Hindlimb muscle (tissue), 1 donor: ENCODE measurements around the gene EIF3A. TPM values are rescaled to one million over a fixed set of nuclear protein-coding genes. Genes with fewer than 3 reads are reported as not detected.

Experiments
- DNase-seq: peaks from one replicate; pipeline ENCODE4 v3.0.0-alpha.2; 2013
- polyA plus RNA-seq: library from polyadenylated mRNA; unstranded; fragments of 120-200 nt; gene quantifications from one replicate; pipeline ENCODE4 v1.2.1, GENCODE V29; 2013; ENCODE audit not compliant: insufficient read length

The EIF3A gene
- polyA plus RNA-seq, 1 donor, result 141 TPM

DNA sequence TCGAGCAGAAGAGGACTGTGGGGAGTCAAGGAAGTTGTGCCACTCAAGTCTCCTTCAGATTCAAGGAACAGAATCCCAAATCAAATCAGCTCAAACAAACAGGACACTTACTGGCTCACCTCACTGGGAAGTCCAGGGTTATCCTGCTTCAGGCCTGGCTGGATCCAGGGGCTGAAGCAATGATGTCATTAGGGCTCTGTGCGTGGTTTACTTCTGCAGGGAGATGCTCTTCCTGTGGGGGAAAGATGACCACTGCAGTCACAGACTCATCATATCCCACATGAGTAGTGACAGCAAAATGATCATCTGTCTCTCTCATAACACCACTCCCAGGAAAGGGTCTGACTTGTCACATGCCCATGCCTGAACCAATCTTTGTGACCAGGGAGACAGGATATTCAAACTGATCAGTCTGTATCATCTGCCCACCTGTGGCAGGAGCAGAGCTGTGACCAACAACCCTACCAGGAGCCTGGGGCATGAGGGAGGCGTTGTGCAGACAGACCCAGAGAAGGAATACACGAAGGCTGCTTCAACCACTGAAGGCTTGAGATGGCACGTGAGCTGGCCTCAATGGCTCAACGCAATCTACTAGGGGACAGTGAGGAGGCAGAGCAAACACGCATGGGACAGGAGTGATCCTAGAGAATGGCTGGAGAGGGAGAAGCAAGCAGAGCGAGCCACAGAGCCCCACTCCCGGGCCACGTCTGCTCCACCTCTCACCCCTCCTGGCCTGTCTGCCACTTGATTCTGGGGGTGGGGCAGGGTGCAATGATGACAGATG lies 78.7 kb downstream of the EIF3A start:
- no peak for DNase-seq

DNA sequence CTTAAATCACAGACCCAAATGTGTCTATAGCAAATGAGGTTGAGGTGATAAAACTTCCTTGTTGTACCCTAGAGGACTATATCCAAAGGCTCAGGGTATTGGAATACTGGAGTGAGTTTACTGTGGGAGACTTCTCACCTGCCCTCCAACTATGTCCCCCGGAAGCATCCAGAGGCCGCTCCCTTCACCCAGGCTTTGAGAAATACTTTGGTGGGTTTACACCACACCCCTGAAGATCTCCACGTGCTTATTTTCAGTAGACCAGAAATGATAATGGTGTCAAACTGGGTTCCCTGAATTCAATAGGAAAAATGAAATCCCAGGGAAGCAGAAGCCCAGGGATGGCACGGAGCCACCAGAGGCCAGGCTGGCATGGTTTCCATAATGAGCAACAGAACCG lies 82.4 kb downstream of the EIF3A start:
- DNase-seq, result no peak

DNA sequence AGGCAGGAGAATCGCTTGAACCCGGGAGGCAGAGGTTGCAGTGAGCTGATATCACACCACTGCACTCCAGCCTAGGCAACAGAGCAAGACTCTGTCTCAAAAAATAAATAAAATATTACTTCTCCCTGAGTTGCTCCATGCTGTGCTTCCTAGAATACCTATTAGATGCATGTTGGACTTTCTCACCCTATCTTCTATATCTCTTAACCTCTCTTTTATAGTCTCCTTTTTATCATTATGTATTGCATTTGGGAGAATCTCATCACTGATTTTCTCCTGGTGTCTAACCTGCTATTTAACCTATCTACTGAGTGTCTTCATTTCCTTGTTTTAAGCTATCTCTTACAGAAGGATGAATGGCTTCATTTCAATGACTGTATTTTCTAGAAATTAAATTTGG lies 83.2 kb downstream of the EIF3A start:
- DNase-seq, result no peak

DNA sequence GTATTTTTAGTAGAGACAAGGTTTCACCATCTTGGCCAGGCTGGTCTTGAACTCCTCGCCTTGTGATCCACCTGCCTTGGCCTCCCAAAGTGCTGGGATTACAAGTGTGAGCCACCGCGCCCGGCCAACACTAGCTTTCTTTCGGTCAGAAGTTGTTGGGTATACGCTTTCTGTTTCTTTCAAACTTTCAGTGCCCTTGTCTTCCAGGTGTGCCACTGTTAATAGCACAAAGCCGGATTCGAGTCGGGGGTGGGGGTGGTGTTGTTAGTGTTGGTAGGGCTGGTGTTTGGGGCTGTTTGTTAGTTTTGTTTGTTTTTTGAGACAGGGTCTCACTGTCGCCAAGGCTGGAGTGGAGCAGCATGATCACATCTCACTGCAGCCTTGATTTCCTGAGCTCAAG lies 84.9 kb downstream of the EIF3A start:
- no peak for DNase-seq

DNA sequence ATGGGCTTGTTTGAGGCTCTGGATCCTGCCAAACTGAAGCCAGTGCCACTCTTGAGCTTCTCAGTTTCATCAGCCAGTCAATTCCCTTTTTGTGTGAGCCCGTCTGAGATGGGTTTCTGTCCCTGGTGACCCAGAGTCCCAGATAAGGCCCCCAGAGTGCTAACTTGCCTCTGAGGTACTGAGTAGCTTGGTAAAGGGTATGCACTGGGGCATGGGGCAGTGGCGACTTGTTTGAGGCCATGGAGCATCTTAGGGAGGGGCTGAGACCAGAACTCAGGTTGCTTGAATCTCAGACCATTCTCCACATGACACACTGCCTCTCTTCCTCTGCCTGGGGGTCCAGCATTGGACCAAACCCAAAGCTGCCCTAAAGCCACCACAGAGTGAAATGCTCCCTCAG lies 86.3 kb downstream of the EIF3A start:
- DNase-seq, result no peak

DNA sequence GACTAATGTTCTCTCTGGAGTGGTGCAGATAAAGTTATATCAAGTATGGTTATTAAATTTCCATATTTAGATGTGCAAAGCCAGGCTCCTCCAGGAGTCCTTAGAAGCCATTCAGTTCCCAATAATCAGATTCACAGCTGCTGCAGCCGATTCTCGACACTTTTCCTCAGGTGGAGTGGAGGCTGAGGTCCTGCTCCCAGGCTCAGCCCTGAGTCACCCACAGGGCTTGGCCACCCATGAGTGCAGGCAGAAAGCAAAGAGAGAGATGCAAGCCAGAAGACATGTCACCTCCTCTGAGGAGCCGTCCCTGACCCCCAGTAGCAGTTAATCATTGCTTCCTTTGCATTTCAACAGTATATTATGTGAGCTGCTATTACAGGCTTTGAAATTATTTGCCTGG lies 87.4 kb downstream of the EIF3A start:
- no peak for DNase-seq

DNA sequence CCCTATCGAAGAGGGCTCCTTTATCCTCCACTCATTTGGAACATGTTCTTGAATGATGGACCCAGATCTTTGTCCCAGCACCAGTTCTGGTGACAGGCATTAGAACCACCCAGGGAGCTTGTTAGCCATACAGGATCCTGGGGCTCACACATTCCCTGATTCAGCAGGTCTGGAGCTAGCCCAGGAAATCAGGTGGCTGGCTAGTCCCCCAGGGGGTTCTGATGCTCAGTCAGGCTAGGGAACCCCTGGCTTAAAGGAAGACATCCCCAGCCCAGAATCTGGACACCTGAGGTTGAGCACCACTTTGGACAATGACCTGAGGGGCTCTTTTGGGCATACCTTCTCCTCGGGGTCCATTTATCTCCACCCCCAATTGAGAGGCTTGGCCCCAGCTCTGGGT lies 88.1 kb downstream of the EIF3A start:
- DNase-seq, result no peak

DNA sequence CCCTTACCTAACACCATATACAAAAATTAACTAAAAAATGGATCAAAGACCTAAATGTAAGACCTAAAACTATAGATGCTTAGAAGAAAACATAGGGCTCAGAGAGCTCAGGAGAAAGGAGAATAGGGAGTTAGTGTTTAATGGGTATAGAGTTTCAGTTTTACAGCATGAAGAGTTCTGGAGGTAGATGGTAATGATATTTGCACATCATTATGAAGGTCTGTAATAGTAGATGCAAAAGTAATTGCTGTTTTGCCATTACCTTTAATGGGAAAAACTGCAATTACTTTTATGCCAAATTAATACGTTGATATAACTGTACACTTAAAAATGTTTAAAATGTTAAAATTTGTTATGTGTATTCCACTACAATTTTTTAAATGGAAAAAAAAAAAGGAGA lies 90.3 kb downstream of the EIF3A start:
- DNase-seq, result no peak

DNA sequence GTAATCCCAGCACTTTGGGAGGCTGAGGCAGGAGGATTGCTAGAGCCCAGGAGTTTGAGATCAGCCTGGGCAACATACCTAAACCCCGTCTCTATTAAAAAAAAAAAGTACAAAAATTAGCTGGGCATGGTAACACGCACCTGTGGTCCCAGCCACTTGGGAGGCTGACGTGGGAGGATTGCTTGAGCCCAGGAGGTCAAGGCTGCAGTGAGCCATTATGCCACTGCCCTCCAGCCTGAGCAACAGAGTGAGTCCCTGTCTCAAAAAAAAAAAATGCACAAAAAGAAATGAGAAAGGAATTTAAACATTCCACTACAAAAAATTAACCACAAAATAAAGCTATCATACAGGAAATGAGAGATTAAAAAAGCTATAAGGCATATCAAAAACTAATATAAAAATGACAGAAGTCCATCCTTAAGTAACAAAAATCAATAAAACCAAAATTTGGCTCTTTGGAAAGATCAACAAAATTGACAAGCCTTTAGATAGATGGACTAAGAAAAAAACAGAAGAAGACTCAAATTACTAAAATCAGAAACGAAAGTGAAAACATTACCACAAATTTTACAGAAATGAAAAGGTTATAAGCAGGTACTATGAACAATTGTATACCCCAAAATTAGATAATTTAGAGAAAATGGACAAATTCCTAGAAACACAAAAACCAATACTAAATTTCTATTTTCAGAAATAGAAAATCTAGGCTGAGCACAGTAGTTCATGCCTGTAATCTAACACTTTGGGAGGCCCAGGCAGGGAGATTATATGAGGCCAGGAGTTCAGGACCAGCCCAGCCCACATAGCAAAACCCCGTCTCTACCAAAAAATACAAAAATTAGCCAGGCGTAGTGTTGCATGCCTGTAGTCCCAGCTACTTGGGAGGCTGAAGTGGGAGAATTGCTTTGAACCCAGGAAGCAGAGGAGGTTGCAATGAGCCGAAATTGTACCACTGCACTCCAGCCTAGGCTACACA lies 93.5 kb downstream of the EIF3A start:
- no peak for DNase-seq

DNA sequence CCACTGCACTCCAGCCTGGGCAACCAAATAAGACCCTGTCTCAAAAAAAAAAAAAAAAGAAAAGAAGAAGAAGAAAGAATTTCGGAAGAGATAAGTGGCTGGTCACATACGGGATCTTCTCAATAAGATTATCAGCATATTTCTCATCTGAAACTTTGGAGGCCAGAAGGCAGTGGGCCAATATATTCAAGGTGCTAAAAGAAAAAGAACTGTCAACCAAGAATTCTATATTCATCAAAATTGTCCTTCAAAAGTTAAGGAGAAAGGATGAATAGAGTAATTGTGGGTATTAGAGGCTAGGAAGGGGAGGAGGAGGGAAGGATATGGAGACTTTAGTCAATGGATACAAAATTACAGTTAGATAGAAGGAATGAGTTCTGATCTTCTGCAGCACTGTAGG lies 95.0 kb downstream of the EIF3A start:
- DNase-seq, result no peak

Other genes starting within 250 kb of the EIF3A start
- 6.0 TPM for gene NANOS1, start 51.1 kb downstream of the EIF3A start, polyA plus RNA-seq
- 28.2 TPM for gene DENND10, start 23.3 kb upstream of the EIF3A start, polyA plus RNA-seq
- gene SFXN4, start 84.9 kb upstream of the EIF3A start, polyA plus RNA-seq, result 24.2 TPM
- 124 TPM for gene PRDX3, start 98.0 kb upstream of the EIF3A start, polyA plus RNA-seq
- 19.1 TPM for gene GRK5, start 126.8 kb upstream of the EIF3A start, polyA plus RNA-seq